ENCODE data around the gene NISCH. TPM values are rescaled to one million over a fixed set of nuclear protein-coding genes. Genes with fewer than 3 reads are reported as not detected.

The NISCH gene
- total RNA-seq, 2 experiments from 2014 or later: 72.9 to 84.1 TPM

- H3K4me3 Mint-ChIP-seq: no peak overlapping the region
- peaks cover 11% of the 10 kb centered on the region for H3K4me1 Mint-ChIP-seq
- no peaks in the 10 kb centered on the region for H3K9me3 Mint-ChIP-seq (ENCODE audit: low read depth)
- no peaks in the 10 kb centered on the region for H3K36me3 Mint-ChIP-seq
- DNase-seq (no peak), ATAC-seq (no peak)
- CTCF ChIA-PET: interaction anchor here (0.9 to 4.5 kb wide), 2 partner anchors 16 to 91 kb away, joined by 3 to 56 read pairs; partner anchors contain the start of gene SEMA3G
- H3K27ac Mint-ChIP-seq: no peak overlapping the region
- peaks cover 2% of the 10 kb centered on the region for H3K27me3 Mint-ChIP-seq
These were observed 25.0 kb upstream of the NISCH start for GRCh38 chr3:52430416-52430810.

- no peak overlapping the region for H3K4me3 Mint-ChIP-seq
- CTCF ChIA-PET: interaction anchor here (0.9 to 4.5 kb wide), 2 partner anchors 15 to 92 kb away, joined by 3 to 56 read pairs; partner anchors contain the start of gene SEMA3G
- H3K36me3 Mint-ChIP-seq: no peaks in the 10 kb centered on the region
- DNase-seq: no peak
- H3K4me1 Mint-ChIP-seq: peaks cover 11% of the 10 kb centered on the region
- H3K9me3 Mint-ChIP-seq (ENCODE audit: low read depth): no peaks in the 10 kb centered on the region
- H3K27me3 Mint-ChIP-seq: peaks cover 2% of the 10 kb centered on the region
- no peak overlapping the region for H3K27ac Mint-ChIP-seq
- no peak for ATAC-seq
These were observed 23.8 kb upstream of the NISCH start for GRCh38 chr3:52431459-52432223.

GRCh38 chr3:52432225-52432624, 23.2 kb upstream of the NISCH start:
- DNase-seq (no peak), ATAC-seq (peak; percentile 35)
- no peak overlapping the region for H3K27ac Mint-ChIP-seq
- CTCF ChIA-PET: interaction anchor here (4.5 kb wide), 1 partner anchor 14 kb away, joined by 56 read pairs; the partner anchor contains the start of gene SEMA3G
- H3K4me3 Mint-ChIP-seq: no peak overlapping the region
- no peaks in the 10 kb centered on the region for H3K9me3 Mint-ChIP-seq (ENCODE audit: low read depth)
- peaks cover 11% of the 10 kb centered on the region for H3K4me1 Mint-ChIP-seq
- H3K27me3 Mint-ChIP-seq: peaks cover 2% of the 10 kb centered on the region
- H3K36me3 Mint-ChIP-seq: no peaks in the 10 kb centered on the region

- ATAC-seq (no peak), DNase-seq (no peak)
- H3K4me1 Mint-ChIP-seq: peaks cover 11% of the 10 kb centered on the region
- no peaks in the 10 kb centered on the region for H3K9me3 Mint-ChIP-seq (ENCODE audit: low read depth)
- peak overlapping the region; percentile 20 for H3K27ac Mint-ChIP-seq
- H3K36me3 Mint-ChIP-seq: no peaks in the 10 kb centered on the region
- CTCF ChIA-PET: interaction anchor here (0.8 to 4.5 kb wide), 2 partner anchors 14 to 17 kb away, joined by 3 to 56 read pairs; partner anchors contain the start of gene SEMA3G
- H3K27me3 Mint-ChIP-seq: peaks cover 2% of the 10 kb centered on the region
- no peak overlapping the region for H3K4me3 Mint-ChIP-seq
These were observed 22.7 kb upstream of the NISCH start for GRCh38 chr3:52432691-52433141.

GRCh38 chr3:52433328-52433995, 21.9 kb upstream of the NISCH start:
- no peak overlapping the region for H3K4me3 Mint-ChIP-seq
- H3K27me3 Mint-ChIP-seq: peaks cover under 1% of the 10 kb centered on the region
- no peaks in the 10 kb centered on the region for H3K36me3 Mint-ChIP-seq
- CTCF ChIA-PET: interaction anchor here (0.8 to 4.5 kb wide), 2 partner anchors 13 to 18 kb away, joined by 3 to 56 read pairs; partner anchors contain the start of gene SEMA3G
- H3K9me3 Mint-ChIP-seq (ENCODE audit: low read depth): no peaks in the 10 kb centered on the region
- H3K4me1 Mint-ChIP-seq: peaks cover 11% of the 10 kb centered on the region
- DNase-seq (no peak), ATAC-seq (no peak)
- H3K27ac Mint-ChIP-seq: peak overlapping the region; percentile 20

- Mint-ChIP-seq H3K27me3 (no peaks in the 10 kb centered on the region), H3K4me3 (no peak overlapping the region), H3K36me3 (no peaks in the 10 kb centered on the region), H3K27ac (no peak overlapping the region), H3K4me1 (peaks cover 11% of the 10 kb centered on the region), H3K9me3 (ENCODE audit: low read depth) (no peaks in the 10 kb centered on the region)
- DNase-seq (no peak), ATAC-seq (no peak)
- CTCF ChIA-PET: interaction anchor here (4.5 kb wide), 1 partner anchor 13 kb away, joined by 56 read pairs; the partner anchor contains the start of gene SEMA3G
These were observed 21.4 kb upstream of the NISCH start for GRCh38 chr3:52433996-52434479.

- no peaks in the 10 kb centered on the region for H3K27me3 Mint-ChIP-seq
- DNase-seq: no peak
- no peaks in the 10 kb centered on the region for H3K36me3 Mint-ChIP-seq
- H3K27ac Mint-ChIP-seq: no peak overlapping the region
- no peaks in the 10 kb centered on the region for H3K9me3 Mint-ChIP-seq (ENCODE audit: low read depth)
- CTCF ChIA-PET: interaction anchor here (3.3 to 4.5 kb wide), 2 partner anchors 11 to 12 kb away, joined by 19 to 56 read pairs; partner anchors contain the start of gene SEMA3G
- no peak for ATAC-seq
- H3K4me1 Mint-ChIP-seq: peaks cover 11% of the 10 kb centered on the region
- no peak overlapping the region for H3K4me3 Mint-ChIP-seq
These were observed 20.8 kb upstream of the NISCH start for GRCh38 chr3:52434491-52435115.

- CTCF ChIA-PET: interaction anchor here (2.4 to 3.3 kb wide), 2 partner anchors 11 to 23 kb away, joined by 7 to 19 read pairs; partner anchors contain the start of gene SEMA3G
- Mint-ChIP-seq H3K36me3 (no peaks in the 10 kb centered on the region), H3K9me3 (ENCODE audit: low read depth) (no peaks in the 10 kb centered on the region), H3K27me3 (no peaks in the 10 kb centered on the region), H3K4me1 (peaks cover 11% of the 10 kb centered on the region), H3K4me3 (no peak overlapping the region), H3K27ac (no peak overlapping the region)
- DNase-seq (no peak), ATAC-seq (no peak)
These were observed 19.9 kb upstream of the NISCH start for GRCh38 chr3:52435246-52436101.

GRCh38 chr3:52436500-52437149, 18.8 kb upstream of the NISCH start:
- Mint-ChIP-seq H3K9me3 (ENCODE audit: low read depth) (no peaks in the 10 kb centered on the region), H3K36me3 (no peaks in the 10 kb centered on the region), H3K27me3 (no peaks in the 10 kb centered on the region), H3K27ac (no peak overlapping the region), H3K4me1 (peaks cover 11% of the 10 kb centered on the region), H3K4me3 (no peak overlapping the region)
- DNase-seq (no peak), ATAC-seq (no peak)
- CTCF ChIA-PET: interaction anchor here (2.4 to 3.3 kb wide), 2 partner anchors 9 to 24 kb away, joined by 7 to 19 read pairs; partner anchors contain the start of gene SEMA3G

- Mint-ChIP-seq H3K27me3 (no peaks in the 10 kb centered on the region), H3K36me3 (no peaks in the 10 kb centered on the region), H3K27ac (no peak overlapping the region), H3K9me3 (ENCODE audit: low read depth) (no peaks in the 10 kb centered on the region), H3K4me3 (no peak overlapping the region), H3K4me1 (peaks cover 5% of the 10 kb centered on the region)
- ATAC-seq (no peak), DNase-seq (no peak)
- CTCF ChIA-PET: interaction anchor here (1.1 to 3.3 kb wide), 4 partner anchors 9 to 25 kb away, joined by 3 to 19 read pairs (median 6); partner anchors contain the start of gene SEMA3G
These were observed 17.9 kb upstream of the NISCH start for GRCh38 chr3:52437326-52438103.

GRCh38 chr3:52438104-52438376, 17.4 kb upstream of the NISCH start:
- Mint-ChIP-seq H3K27ac (no peak overlapping the region), H3K4me1 (peaks cover 3% of the 10 kb centered on the region), H3K9me3 (ENCODE audit: low read depth) (no peaks in the 10 kb centered on the region), H3K36me3 (no peaks in the 10 kb centered on the region), H3K4me3 (no peak overlapping the region), H3K27me3 (no peaks in the 10 kb centered on the region)
- DNase-seq (no peak), ATAC-seq (no peak)
- CTCF ChIA-PET: interaction anchor here (1.1 to 2.4 kb wide), 4 partner anchors 10 to 25 kb away, joined by 3 to 10 read pairs (median 6); no protein-coding TSS in a partner anchor

All from activated CD8-positive, alpha-beta memory T cell treated with anti-CD3 and anti-CD28 coated beads, Interleukin-2, amount 10 ng/mL, durations not matched to agents 7 days and 5 days (primary cell).